ENCODE results near the gene KRTAP10-3.

GRCh38 chr21:44589586-44590305 is 31.2 kb upstream of the KRTAP10-3 start:
- TF ChIP-seq, protein P1, sequence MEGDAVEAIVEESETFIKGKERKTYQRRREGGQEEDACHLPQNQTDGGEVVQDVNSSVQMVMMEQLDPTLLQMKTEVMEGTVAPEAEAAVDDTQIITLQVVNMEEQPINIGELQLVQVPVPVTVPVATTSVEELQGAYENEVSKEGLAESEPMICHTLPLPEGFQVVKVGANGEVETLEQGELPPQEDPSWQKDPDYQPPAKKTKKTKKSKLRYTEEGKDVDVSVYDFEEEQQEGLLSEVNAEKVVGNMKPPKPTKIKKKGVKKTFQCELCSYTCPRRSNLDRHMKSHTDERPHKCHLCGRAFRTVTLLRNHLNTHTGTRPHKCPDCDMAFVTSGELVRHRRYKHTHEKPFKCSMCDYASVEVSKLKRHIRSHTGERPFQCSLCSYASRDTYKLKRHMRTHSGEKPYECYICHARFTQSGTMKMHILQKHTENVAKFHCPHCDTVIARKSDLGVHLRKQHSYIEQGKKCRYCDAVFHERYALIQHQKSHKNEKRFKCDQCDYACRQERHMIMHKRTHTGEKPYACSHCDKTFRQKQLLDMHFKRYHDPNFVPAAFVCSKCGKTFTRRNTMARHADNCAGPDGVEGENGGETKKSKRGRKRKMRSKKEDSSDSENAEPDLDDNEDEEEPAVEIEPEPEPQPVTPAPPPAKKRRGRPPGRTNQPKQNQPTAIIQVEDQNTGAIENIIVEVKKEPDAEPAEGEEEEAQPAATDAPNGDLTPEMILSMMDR (IDR thresholded peaks at IDR 0.05) = no peak
- TF ChIP-seq POLR2AphosphoS5 (IDR thresholded peaks at IDR 0.05; ENCODE audit: low read depth, low read length) (no peak), REST (IDR thresholded peaks at IDR 0.05; ENCODE audit: insufficient read depth in 1 of 2, low read depth in 2 of 2, low read length in 1 of 2) (no peak)
